ENCODE measurements around the gene CD81. TPM values are rescaled to one million over a fixed set of nuclear protein-coding genes. Genes with fewer than 3 reads are reported as not detected.

The CD81 gene
- total RNA-seq, 1 experiment from 2014 or later: 182 TPM

DNA sequence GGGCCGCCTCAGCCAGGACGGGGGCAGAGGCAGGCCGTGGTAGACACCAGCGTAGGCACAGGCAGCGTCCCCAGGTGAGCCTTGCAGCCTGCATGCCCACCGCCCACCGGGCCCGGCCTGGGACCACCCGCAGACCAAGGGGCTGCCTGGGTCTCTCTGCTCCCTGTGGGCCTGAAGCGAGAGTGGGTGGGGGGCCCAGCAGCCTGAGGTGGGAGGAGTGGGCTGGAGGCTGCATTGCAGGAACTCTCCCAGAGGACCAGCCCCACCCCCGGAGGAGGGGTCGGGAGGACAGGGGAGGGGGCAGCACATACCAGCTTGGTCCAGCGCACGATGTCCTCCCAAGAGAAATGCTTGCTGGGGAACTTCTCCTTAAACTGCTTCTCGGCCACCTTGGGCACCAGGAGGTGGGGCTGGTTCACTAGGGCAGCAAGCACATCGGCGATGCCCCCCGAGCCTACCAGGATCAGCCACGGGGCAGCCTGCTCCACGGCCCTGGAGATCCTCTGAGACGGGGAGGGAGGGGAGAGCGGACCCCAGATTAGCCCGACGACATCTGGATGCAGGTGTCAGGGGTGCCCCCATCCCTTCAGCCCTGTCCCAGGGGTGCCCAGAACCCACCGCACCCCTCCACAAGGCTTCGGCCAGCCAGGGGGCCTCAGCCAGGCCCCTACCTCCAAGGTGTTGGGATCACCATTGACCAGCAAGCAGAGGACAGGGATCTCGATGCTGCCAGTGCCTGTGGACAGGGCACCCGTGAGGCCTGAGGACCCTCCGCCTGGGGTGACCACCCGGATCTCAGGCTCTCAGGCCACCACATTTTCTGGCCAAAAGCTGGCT lies 41.0 kb downstream of the CD81 start:
- no peak for DNase-seq
- Histone ChIP-seq H3K36me3 (no peaks in the 10 kb centered on the region), H3K27me3 (no peaks in the 10 kb centered on the region), H3K9me3 (no peaks in the 10 kb centered on the region), H3K4me3 (no peak overlapping the region)

DNA sequence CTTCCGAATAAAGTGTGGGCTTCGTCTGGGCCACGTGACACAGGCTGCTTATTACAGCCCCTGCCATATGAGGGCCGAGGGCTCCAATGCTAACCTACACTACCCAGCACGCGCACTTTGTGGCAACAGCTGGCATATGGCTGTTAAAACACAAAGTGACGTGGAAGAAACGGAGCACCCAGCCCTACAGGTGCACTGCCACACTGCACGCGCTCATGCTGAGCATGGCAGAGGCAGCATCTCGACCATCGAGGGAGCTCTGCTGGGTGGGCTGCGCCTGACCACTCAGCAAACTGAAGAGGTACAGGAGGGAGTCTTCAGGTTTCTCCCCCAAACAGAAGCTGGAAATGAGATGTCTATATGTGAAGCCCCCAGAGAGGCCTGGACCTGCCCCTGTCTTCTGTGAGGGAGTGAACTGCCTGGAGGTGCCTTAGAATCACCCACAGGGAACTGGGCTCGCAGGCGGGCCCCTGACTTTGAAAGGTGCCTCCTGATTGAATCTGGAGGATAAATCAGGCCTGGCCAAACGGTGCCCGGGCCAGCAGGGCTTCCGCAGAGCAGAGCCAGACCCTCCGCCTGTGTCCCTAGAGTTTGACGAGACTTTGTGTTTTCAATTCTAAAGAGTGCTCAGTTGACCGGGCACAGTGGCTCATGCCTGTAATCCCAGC lies 41.7 kb downstream of the CD81 start:
- H3K27me3 ChIP-seq: no peaks in the 10 kb centered on the region
- no peaks in the 10 kb centered on the region for H3K36me3 ChIP-seq
- DNase-seq: no peak
- no peaks in the 10 kb centered on the region for H3K9me3 ChIP-seq
- no peak overlapping the region for H3K4me3 ChIP-seq

DNA sequence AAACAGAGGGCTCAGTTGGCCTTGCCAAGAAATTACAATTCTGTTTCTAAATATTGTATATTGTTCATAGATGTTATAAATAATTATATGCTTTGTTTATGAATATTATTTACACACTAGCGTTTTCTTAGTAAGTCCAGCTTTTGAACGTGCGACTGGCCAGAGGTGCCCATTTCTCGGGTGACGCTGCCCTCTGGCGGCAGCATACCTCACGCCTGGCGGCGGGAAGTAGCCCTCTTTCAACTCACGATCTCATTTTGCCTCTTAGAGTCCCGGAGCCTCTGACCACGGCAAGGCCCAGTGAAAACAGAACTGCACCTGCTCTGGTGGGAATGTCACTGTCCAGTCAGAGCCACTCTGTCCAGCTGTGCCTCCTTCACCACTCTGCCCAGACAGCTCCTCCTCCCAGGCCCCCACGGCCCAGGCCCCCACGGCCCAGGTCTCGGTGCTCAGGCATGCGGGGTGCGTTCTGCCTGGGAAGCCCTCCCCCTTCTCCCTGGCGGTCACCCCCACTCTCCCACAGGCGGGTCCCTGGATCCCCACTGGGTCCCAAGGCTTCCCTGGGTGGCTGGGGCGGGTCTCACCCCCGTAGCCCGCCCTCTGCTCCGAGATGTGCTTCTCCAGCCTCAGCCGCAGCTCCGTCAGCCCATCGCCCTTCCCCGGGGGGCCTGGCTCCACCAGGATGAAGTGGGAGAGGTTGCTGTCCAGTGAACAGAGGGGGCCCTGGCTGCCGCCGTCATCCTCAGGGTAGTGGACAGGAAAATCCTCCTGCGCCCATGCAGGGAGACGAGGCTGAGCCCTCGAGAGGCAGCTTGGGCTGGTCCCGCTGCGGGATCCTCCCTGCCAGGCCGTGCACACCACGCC lies 42.8 kb downstream of the CD81 start:
- Histone ChIP-seq H3K4me3 (no peak overlapping the region), H3K27me3 (no peaks in the 10 kb centered on the region), H3K36me3 (no peaks in the 10 kb centered on the region), H3K9me3 (no peaks in the 10 kb centered on the region)
- DNase-seq: peak; percentile 70

- no peak overlapping the region for H3K4me3 ChIP-seq
- no peaks in the 10 kb centered on the region for H3K36me3 ChIP-seq
- DNase-seq: peak; percentile 58
- H3K27me3 ChIP-seq: no peaks in the 10 kb centered on the region
- H3K9me3 ChIP-seq: no peaks in the 10 kb centered on the region
Measured at GRCh38 chr11:2420502-2421225, 43.6 kb downstream of the CD81 start.

DNA sequence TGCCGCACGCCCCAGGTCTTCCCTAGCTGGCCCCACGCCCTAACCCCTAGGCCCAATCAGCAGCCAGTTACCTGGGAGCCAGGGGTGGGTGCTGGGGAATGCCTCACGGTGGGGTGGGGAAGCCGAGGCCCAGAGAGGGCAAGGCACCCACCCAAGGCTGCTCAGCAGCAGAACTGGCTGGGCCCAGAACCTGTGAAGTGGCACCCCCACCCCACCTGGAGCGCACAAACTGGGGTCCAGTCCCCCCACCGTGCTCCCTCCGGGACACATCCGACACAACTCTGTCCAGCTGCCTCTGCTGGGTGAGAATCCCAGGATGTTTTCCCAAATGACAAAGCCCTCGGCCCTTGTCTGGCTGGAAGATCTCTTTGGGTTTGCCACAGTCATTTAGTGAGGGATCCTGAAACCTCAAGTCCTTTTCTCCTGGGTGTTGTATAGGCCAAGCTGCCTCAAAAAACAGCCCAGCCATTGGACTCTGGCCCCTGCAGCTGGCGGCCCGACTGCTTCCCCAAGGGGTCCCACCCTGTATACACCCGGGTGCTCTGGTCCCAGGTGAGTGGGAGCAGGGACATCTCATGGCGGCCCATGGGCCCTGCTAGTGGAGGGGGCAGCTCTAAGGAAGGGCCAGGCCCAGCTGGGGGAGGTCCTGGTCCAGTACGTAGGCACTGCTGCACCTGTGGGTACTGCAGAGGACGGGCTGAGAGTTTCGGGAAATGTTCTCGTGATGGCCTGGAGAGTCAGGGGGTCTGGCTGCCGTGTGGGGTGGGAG lies 44.3 kb downstream of the CD81 start:
- no peaks in the 10 kb centered on the region for H3K36me3 ChIP-seq
- H3K4me3 ChIP-seq: no peak overlapping the region
- DNase-seq: no peak
- H3K9me3 ChIP-seq: no peaks in the 10 kb centered on the region
- H3K27me3 ChIP-seq: no peaks in the 10 kb centered on the region

GRCh38 chr11:2421996-2422395 lies 44.9 kb downstream of the CD81 start:
- Histone ChIP-seq H3K4me3 (no peak overlapping the region), H3K36me3 (no peaks in the 10 kb centered on the region), H3K27me3 (no peaks in the 10 kb centered on the region), H3K9me3 (no peaks in the 10 kb centered on the region)
- DNase-seq: no peak

- Histone ChIP-seq H3K27me3 (no peaks in the 10 kb centered on the region), H3K36me3 (no peaks in the 10 kb centered on the region), H3K4me3 (no peak overlapping the region), H3K9me3 (no peaks in the 10 kb centered on the region)
- DNase-seq: no peak
Measured at GRCh38 chr11:2422461-2423156, 45.5 kb downstream of the CD81 start.

DNA sequence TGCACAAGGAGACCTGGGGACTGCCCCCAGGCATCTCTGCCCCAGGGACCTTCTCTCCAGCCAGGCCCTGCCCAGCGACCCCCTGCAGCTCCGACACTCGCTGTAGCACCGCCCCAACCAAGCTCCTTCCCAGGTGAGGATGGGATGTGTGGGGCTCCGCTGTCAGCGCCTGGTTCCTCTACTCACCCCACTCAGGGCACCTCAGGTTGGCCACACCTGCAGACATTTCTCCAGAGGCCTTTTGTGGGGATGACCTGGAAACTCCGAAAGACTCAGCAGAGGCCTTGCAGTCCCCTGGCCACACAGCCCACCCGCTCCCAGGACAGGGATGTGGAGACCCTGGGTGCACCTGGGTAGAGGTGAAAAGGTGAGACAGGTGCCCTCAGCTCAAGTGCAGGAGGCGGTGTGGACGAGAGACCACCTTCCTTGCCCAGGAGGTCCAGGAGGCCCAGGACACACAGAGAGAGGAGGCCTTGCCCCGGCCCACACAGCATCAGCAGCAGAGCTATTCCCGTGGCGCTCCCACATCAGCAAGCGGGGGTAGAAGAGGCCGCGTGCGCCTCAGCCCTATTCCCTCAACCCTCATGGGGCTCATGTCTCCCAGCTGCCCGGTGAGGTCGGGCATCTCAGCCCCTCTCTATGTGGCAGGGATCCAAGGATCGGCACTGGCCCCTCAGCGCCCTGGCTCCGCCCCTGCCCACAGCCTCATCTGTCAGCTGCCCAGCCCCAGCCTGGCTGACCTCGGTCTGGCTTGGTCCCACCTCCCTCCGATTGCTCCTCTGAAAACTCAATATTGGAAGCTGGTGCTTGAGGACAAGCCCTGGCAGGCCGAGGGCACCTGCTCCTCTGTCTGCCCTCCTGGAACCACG lies 46.3 kb downstream of the CD81 start:
- Histone ChIP-seq H3K9me3 (no peaks in the 10 kb centered on the region), H3K27me3 (no peaks in the 10 kb centered on the region), H3K4me3 (no peak overlapping the region), H3K36me3 (no peaks in the 10 kb centered on the region)
- DNase-seq: no peak

GRCh38 chr11:2424811-2425495 lies 47.8 kb downstream of the CD81 start:
- no peaks in the 10 kb centered on the region for H3K9me3 ChIP-seq
- no peak overlapping the region for H3K4me3 ChIP-seq
- no peaks in the 10 kb centered on the region for H3K36me3 ChIP-seq
- H3K27me3 ChIP-seq: no peaks in the 10 kb centered on the region
- DNase-seq: no peak

DNA sequence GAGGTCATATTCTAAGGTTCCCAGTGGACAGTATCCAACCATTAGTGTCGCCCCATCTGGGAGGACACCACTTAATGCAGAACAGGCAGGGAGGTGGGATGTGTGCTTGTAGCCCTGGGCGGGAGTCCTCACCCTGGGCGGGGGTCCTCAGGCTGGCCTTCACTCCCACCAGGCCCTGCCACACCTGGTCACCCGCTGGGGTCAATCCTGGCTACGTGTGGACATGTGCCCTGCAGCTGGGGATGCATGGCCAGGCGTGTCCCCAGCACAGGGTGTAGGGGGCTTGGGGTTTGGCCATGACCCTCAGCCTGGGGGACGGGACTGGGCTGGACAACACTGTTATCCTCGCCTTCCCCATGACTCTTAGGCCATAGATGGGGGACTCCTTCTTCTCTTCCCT lies 48.4 kb downstream of the CD81 start:
- Histone ChIP-seq H3K9me3 (no peaks in the 10 kb centered on the region), H3K27me3 (no peaks in the 10 kb centered on the region), H3K36me3 (no peaks in the 10 kb centered on the region), H3K4me3 (no peak overlapping the region)
- DNase-seq: no peak

DNA sequence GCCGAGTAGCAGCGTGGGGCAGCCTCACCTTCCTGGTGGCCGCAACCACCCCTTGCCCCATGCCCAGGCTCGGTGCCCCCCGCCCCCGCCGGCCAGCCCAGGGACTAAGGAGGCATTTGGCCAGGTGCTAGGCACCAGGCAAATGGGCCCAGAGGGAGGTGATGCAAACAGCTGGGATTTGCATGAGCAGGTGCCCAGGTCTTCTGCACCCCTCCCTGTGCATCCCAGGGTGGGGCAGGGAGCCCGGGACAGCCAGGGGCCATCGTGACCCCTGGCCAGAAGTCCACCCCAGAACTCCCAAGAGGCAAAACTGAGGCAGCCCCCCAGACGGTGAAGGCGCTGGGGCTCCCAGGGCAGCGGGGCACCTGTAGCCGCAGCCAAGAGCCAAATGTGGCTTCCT lies 49.1 kb downstream of the CD81 start:
- Histone ChIP-seq H3K9me3 (no peaks in the 10 kb centered on the region), H3K36me3 (no peaks in the 10 kb centered on the region), H3K27me3 (no peaks in the 10 kb centered on the region), H3K4me3 (no peak overlapping the region)
- no peak for DNase-seq

DNA sequence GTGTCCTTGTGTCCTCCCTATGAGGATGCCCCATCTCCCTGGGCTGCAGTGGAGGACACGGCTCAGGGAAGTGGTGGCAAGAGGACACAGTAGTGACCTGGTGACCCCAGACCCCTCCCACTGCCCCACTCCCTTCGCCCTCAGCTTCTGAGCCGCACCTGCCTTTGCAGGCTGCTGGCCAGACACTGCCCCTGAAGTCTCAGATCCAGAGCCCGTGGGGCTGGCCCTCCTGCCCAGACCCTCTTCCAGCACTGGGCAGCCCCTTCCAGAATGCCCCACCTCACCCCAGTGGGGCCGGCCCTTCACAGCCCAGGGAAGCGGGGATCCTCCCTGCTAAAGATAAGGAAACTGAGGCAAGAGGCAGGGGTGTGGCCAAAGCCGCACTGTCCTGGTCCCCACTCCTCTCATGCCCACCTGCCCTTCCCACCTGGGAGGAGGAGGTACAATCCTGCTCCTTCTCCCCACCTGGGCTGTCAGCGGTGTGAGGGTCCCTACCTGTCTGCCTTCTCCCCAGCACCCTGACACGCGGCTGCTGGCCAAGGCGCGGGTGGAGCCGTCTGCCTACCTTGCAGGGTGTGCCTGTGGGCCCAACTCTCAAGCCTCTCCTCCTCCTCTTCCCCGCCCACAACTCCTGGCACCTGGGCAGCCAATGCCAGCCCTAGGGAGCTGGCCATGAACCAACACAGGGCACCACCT lies 49.9 kb downstream of the CD81 start:
- H3K9me3 ChIP-seq: no peaks in the 10 kb centered on the region
- H3K36me3 ChIP-seq: no peaks in the 10 kb centered on the region
- DNase-seq: no peak

DNA sequence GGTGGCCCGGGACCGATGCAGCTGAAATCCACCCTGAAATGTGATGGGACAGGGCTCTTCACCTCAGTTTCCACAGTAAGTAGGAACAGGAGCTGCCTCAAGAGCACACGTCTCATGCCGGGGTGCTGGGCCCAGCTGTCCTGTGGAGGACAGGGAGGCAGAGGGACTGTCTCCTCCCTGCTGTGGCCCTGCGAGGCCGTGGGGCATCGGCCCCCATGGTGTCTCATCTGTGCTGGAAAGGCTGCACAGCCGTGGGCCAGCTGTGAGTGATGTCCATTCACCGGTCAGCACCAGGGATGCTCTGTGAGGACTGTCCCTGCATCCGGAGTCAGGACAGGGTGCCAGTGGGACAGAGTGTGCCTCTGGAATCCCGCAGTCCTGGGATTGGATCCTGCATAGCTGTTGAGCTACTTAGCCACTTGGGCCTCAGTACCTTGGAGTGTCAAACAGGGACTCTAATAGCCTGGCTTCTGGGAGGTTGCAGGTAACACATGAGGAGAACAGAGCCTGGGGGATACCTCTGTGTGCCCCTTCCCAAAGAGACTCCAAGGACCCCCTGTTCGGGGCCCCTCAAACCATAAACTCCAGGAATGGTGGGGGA lies 50.7 kb downstream of the CD81 start:
- H3K36me3 ChIP-seq: no peaks in the 10 kb centered on the region
- H3K4me3 ChIP-seq: no peak overlapping the region
- H3K27me3 ChIP-seq: no peaks in the 10 kb centered on the region
- no peak for DNase-seq
- no peaks in the 10 kb centered on the region for H3K9me3 ChIP-seq

More for the DNA sequence above, 49.9 kb downstream of the CD81 start:
- H3K4me3 ChIP-seq: no peak overlapping the region
- no peaks in the 10 kb centered on the region for H3K27me3 ChIP-seq

Data from MG63 (cell line).